Femur (tissue), 1 donor: ENCODE results near the gene ZCWPW1.

Experiments
- DNase-seq: peaks from one replicate; pipeline ENCODE4 v3.0.0-alpha.2; 2017

ZCWPW1 gene, protein sequence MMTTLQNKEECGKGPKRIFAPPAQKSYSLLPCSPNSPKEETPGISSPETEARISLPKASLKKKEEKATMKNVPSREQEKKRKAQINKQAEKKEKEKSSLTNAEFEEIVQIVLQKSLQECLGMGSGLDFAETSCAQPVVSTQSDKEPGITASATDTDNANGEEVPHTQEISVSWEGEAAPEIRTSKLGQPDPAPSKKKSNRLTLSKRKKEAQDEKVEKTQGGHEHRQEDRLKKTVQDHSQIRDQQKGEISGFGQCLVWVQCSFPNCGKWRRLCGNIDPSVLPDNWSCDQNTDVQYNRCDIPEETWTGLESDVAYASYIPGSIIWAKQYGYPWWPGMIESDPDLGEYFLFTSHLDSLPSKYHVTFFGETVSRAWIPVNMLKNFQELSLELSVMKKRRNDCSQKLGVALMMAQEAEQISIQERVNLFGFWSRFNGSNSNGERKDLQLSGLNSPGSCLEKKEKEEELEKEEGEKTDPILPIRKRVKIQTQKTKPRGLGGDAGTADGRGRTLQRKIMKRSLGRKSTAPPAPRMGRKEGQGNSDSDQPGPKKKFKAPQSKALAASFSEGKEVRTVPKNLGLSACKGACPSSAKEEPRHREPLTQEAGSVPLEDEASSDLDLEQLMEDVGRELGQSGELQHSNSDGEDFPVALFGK

DNA sequence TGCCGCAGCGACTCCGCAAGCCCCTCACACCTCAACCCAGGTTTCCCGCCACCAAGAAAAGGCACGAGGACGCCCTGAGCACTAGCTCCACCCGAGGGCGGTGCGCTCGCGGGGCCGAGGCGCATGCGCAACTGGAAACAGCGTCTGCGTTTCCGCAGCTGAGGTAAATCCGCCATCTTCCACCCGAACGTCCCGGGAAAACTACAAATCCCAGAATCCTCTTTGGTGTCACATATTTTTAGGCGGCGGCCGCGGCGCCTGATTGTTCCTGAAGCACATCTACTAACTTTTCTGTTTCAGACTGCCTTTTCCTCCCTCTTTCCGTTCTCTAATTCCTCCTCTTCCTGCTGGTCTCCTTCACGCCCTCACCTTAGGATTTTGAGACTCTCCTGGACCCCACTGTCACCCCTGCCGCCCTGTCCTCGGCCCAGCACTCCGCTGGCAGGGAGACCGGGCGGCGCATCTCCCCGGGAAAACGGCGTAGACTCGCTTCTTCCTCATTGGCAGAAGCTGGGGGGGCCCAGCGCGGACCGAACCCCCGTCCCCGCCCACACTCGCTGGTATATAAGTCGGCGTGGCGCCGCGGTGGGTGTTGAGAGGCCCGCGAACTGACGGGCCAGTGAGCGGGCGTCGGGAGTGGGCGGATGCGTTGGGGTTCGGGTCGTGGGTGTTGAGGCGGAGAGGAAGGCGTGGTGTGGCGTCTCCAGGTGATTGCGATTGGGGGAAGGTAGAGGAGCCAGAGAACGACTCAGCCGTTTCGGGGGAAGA, at the start of gene ZCWPW1:
ZCWPW1 (minus strand) TSS at position 505 of the 768 bp plus-strand sequence. CDS start 8,054 bp downstream, outside the sequence.
- peak; percentile 97 for DNase-seq

DNA sequence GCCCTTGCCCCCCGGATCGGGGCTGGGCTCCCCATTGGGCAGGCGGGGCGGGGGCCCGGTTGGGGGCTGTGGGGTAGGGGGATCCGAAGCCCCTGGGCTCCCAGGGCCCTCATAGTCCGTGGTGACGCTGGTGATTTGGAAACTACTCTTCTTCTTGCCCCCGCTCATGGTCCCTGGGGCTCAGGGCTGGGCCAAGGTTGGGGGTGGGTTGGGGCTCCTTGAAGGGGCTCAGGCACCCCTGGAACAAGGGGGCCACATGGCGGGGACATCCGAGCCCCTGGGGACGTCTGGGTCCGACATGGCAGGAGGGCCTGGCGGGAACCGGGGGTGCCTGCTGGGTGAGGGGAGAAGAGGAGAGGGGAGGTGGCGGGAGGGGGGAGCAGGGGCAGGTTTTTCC, 49.4 kb upstream of the ZCWPW1 start:
- no peak for DNase-seq

DNA sequence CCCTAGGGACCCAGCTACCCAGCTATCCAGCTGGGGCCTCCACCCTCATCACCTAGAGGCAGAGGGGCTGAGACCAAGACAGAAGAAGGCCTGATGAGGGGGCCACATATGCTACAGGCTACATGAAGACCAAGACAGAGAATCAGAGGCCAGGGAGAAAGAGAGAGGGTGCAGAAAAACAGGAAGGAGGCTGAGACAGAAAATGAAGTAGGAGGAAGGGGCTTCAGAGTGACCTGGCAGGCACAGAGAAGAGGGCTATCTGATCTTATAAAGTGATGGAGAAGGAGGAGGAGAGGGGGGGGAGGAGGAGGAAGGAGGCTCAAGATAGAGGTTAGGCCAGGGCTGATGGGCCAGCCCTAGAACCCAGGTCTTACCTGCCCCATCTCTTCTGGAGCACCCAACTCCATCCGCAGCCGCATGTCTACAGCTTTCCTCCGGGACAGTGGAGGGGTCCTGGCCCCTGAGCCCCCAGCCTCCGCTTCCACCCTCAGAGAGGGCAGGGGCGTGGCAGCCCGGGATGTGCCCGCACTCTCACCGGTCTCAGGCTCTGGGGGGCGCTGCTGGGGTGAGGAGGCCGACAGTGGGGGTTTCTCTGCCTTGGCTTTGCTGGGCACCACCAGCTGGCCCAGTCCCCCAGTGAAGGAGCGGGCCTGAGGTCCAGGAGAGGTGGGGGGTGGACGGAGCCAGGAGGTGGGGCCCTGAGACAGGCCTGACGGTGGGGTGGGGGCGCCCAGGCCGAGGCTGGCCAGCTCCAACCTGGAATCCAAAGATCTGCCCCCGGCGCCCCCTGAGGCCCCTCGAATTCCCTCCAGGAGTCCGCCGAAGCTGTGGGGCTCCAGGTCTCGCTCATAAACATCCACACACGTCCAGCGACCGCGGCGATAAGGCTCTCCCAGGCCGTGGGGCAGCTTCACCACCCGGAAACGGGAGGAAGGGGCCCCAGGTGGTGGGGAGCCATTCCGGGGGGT, 48.7 kb upstream of the ZCWPW1 start:
- DNase-seq, result no peak

DNA sequence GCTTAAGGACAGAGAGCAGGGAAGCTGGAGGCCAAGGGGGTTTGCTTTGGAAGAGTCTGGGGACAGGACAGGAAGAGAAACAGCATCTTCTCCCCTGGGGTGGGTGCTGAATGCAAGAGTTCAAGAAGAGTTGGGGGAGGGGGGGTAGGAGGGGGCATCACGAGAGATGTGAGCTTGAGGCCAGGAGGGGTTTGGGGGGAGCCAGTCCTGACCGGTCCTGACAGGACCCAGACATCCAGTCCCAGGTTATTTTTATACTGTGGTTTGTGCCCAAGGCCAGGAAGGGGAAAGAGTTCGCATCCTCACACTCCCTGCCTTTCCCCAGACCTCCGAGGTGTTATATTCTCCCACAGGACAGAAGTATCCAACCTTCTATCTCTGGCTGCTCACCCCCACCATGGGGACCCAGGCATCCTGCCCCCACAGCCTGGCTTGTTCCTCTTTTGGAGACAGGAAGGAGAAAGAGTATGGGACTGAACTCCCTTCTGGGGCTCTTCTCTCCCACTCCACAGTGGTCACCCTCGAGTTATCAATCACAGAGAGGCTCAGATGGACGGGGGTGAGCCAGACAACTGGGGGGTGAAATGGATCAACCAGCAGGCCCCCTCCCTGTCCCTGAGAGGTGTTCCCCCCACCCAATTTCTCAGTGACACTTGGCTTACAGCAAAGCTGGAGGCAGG, 47.7 kb upstream of the ZCWPW1 start:
- no peak for DNase-seq

DNA sequence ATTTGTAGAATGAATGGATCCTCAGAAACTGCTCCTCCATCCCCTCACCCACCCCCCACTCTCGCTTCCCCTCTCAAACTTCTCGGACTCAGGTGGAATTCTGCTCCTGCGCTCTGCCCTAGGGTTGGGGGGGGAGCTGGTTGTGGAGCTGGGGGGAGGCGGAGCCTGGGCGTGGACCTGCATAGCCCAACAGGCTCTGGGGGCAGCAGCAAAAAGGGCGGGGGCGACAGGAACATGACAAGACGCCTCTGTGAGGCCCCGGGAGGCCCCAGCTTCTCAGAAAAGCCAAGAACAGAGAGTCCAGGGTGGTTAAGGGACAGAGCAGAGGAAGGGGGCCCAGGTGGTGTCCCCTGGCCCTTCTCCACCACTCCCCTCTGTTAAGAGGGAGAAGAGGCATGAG, 47.0 kb upstream of the ZCWPW1 start:
- DNase-seq, result no peak

DNA sequence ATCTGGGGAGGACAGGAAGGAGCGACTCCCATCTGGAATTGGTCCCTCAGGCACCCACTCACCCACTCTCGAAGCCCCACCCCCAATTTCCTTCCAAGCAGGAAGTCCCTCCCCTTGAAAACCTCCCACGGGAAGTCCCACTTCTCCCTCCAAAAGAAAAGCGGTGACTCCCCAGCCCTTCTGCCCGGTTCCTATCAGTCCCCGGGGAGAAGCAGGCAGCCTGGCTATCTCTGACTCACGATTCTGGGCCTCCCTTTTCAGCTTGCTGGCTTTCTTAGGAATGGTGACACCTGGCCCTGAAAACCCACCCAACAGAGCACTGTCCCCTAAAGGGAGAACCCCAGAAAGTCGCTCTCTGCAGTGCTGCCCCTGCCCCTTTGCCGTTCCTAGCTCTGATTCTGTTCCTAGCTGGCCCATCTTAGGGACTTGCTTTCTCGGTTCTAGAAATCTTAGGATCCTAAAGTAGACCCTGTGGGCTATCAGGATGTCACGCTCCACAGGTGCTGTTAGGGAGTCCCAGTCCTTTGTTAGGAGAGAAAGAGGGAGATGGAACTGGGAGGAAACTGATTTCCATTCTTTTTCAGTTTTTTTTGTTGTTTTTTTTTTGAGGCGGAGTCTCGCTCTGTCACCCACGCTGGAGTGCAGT, 44.5 kb upstream of the ZCWPW1 start:
- DNase-seq, result no peak

DNA sequence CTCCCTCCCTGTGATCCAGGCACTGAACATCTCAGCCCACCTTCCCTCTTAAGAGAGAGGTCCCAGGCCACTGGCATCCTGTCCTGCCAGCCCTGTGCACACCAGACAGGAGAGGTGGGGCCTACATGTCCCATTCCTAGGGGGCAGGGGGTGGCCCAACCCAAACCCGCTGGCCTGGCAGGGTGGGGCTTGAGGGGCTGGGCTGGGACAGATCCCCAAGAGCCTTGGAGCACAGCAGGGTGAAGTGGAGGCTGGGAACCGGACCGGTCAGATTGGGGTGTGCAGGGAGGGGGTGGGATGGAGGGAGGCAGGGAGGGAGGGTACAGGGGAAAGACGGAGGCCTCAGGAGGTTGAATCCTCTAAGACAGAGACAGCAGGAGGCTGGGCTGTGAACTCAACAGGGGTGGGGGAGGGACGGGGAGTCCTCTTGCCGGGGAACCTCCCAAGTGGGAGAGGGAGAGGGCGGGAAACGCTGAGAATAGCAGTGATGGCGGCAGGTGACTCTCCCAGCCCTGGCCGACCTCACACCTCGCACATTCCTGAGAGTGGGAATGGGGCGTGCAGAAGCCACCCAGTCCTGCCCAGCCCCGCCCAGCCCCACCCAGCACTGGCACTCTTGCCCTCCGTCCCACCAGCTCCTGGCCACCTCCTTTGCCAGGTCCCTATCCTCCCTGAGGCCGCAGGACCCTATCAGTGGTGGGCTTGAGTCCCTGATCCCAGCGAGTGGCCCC, 43.8 kb upstream of the ZCWPW1 start:
- DNase-seq, result no peak

DNA sequence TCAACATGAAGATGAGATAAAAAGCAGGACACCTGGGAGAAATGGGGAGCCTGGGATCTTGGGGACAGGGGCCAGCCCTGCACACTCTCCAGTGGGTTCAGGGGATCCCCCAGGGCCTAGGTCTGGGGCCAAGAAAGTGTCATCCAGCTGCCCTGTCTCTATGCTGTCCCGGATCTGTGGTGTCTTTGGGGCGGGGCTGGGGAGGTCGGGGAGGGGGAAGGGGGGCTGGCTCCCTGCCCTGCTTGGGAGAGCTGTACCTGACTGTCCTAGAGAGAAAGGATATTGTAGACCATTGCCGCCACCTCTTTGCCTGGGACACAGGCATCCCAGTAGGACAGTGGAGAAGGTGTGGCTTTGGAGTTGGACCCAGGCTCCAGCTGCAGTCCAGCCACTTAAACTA, 42.5 kb upstream of the ZCWPW1 start:
- DNase-seq, result no peak

DNA sequence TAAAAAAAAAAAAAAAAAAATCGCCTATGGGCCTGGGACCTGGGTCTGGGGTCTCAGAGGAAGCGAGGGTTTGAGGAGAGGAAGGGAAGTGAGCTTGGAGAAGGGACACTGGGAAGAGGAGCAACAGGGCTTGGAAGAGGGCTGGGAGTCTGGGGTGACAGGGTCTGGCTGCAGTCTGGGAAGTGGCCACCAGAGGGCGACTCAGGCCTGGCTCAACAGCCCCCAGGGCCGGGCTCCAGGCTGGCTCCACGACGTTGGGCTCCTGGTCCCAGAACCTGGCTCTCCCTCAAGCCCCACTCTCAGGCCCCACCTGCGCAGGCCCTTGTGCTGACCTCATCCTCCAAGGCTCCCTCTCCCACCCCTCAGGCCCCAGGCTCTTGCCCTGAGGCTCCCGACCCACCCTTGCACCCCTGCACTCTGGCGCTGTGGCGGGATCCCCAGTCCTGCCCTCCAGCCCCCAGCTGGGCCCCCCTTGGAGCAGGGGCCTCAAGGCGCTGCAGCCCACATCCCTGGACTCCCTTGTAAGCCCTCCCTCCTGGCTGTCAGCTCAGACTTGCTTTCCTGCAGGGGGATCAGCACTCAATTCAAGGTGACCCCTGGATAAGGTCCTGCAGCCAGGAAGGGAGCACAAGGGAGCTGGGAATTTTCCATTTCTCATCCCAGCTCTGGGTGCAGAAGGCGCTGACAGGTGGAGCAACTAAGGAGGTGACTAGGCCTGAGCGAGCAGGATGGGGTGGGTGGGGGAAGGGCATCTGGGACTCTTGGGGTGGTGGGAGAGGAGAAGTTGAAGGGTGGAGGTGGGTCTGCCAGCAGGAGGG, 40.9 kb upstream of the ZCWPW1 start:
- DNase-seq, result peak; percentile 91

DNA sequence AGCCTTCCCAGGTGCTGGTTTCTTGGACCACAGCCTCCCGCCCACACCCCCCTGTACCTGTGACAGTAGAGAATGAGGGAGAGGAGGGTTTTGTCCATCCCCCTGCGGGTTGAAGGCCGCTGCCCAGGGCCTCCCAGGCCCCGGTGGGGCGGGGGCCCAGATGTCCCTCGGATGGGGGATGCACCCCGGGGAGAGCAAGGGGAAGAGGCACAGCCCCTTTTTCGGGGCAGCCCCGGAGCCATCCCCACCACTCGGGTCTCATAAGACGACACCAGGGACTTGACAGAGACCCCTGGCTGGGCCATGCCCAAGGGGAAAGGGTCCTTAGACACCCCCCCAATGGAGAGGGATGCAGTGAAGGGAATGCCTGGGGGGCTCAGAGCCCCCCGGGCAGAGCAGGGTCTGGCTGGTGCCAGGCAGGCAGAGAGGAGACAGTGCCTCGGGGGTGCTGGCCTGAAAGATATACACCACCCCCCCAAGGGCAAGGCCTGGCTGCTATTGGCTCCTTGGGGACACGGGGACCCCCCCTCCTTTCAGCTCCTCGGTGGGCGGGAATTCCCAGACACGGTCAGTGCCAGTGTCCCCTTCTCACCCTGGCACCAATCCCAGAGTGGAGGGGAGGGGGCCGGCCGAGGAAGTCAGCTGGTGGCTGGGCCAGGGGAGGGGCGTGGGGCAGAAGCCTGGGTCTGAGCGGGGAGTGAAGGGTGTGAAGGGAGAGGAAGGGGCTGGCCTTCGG, 39.3 kb upstream of the ZCWPW1 start:
- DNase-seq, result peak; percentile 66

DNA sequence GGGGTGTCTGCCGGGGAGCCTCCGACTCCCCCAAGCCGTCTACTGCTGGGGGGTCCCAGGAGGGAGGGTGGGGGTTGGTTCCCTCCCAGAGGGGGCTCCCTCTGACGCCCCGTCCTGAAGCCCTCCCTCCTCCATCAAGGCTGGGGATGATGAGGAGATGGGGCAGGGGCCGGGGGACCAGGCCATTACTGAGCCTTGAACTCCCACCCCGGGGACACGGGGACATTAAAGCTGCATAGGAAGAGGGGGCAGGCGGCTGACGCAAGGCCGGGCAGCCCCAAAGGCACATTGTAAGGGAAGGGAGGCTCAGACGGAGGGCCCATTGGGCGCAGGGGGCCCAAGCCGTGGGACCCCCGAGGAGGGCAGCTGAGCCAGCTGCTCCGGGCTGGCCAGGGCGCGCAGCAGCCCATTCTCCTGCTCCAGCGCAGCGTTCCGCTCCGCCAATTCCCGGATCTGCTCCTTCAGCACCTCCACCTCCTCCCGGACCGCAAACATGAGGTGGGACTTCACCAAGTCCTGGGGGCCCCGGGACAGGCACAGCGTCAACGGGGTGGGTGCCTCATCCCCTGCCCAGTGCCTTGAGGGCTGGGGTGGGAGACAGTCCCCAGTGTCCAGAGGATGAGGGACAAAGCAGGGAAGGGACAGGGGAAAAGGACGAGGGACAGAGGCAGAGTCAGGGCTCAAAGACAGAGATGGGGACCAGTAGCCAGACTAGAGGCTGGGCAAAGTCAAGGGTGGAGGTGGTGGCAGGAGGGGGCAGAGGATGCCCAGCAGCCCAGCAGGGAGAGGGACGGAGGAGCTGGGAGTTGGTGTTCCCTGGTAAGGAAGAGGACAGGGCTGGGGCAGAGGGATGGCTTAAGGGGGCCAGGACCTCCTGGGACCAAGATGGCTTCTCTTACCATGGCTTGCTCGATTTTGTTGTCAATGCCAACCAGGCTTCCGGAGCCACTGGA, 38.4 kb upstream of the ZCWPW1 start:
- no peak for DNase-seq

DNA sequence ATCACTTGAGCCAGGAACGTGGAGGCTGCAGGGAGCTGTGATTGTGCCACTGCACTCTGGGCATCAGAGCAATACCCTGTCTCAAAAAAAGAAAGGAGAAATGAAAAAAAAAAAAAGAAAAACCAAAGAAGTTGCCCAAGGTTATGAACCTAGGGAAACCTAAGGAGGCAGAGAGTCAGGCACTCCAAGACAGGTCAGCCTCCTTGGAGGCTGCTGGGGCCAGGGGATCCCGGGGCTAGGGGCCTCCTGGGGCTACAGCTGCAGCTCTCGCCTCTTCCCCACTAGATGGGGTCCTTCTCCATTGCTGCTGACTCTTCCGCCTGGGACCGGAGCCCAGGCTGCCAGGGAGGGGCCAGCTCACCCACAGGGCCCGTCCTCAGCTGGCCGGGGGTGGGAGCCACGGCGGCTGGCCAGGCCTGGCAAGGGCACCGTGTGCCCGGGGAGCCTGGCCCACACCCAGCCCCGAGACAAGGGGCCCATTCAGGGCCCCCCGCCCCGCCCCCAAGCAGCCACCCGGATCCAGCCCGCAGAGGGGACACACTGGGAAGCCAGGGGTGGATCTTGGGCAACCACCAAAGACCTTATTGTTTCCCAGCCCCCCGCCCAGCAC, 37.3 kb upstream of the ZCWPW1 start:
- DNase-seq, result peak; percentile 89

DNA sequence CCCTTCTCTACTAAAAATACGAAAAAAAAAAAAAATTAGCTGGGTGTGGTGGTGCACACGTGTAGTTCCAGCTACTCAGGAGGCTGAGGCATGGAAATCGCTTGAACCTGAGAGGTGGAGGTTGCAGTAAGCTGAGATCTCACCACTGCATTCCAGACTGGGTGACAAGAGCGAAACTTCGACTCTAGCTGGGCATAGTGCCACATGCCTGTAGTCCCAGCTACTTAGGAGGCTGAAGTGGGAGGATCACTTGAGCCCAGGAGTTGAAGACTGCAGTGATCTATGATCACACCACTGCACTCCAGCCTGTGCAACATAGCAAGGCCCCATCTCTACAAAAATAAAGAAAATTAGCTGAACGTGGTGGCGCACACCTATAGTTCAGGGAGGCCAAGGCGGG, 36.8 kb upstream of the ZCWPW1 start:
- no peak for DNase-seq

DNA sequence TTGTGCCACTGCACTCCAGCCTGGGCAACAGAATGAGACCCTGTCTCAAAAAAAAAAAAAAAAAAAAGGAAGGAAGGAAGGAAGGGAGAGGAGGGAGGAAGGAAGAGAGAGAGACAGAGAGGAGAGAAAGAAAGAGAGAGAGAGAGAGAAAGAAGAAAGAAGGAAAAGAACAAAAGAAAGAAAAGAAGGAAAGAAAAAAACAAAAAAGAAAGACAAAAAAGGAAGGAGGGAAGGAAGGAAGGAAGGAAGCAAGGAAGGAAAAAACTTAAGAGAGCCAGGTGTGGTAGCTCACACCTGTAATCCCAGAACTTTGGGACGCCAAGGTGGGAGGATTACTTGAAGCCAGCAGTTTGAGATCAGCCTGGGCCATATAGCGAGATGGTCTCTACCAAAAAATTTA, 36.3 kb upstream of the ZCWPW1 start:
- DNase-seq, result no peak

DNA sequence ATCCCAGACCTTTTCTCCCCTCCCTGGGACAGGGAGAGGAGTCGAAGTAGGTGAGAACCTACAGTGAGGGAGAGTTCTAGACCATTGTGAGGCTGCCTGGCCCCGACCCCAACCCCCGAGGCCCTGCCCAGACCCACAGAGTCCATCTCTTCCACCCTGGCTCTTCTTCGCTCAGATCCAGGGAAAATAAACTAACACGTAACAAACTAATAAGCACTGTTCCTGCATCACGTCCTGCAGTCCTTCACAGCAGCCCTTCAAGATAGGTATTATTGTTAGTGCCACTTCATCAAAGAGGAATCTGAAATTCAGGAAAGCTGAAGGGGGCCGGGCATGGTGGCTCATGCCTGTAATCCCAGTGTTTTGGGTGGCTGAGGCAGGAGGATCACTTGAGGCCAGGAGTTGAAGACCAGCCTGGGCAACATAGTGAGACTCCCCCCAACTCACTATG, 35.7 kb upstream of the ZCWPW1 start, which contains the start of gene SPACDR:
SPACDR (minus strand) TSS at position 51 of the 451 bp plus-strand sequence. CDS start 235 bp downstream, outside the sequence.
- DNase-seq, result no peak

DNA sequence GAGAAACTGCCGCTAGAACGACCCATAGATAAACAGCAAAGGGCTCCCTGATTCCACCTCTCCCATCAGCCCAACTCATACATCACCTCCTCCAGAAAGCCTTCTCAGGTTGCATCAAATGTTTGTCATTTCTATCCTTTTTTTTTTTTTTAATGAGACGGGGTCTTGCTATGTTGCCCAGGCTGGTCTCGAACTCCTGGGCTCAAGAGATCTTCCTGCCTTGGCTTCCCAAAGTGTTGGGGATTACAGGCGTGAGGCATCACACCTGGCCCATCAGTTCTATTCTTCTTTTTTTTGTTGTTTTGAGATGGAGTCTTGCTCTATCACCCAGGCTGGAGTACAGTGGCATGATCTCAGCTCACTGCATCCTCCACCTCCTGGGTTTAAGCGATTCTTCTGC, 28.5 kb upstream of the ZCWPW1 start:
- DNase-seq, result no peak

DNA sequence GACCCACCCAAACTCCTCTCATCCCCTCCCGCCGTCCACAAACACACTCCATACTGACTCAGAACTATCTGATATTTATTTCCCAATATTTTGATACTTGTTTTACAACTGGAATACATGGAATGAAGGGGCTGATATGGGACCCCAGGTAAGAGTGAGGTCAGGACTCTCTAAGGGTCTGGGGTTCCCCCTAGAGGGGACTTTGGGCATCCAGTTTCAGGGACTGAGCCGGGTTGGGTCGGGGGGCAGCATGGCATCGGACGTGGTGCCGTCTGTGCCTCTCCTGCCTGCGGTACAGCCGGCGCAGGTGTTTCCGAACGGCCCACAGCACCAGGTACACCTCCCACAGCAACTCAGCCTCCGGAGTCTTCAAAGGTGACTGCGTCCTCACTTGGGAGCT, 28.1 kb upstream of the ZCWPW1 start:
- no peak for DNase-seq
